Osteoblast (primary cell): ENCODE results near the gene NTM. TPM values are rescaled to one million over a fixed set of nuclear protein-coding genes. Genes with fewer than 3 reads are reported as not detected.

ENCODE experiments used
- DNase-seq: peaks from one replicate; pipeline ENCODE4 v3.0.0; 2011; ENCODE audit warnings: low spot score, mixed read lengths; ENCODE audit not compliant: insufficient read length; ENCODE audit errors: missing footprints
- H2AFZ ChIP-seq: 2 replicates; pipeline ENCODE4 v1.6.0; 2011; ENCODE audit warnings: mild to moderate bottlenecking, low read length
- H3K27ac ChIP-seq: 2 replicates; pipeline ENCODE4 v1.5.1; 2011; ENCODE audit warnings: mild to moderate bottlenecking, low read depth, low read length, moderate library complexity
- H3K27me3 ChIP-seq: 2 replicates; pipeline ENCODE4 v1.6.0; 2012; ENCODE audit warnings: mild to moderate bottlenecking, control low read depth, inconsistent platforms, low read length, moderate library complexity; ENCODE audit not compliant: insufficient read depth
- H3K36me3 ChIP-seq: 2 replicates; pipeline ENCODE4 v1.5.1; 2011; ENCODE audit warnings: mild to moderate bottlenecking, low read length, control low read depth, moderate library complexity; ENCODE audit not compliant: insufficient read depth
- H3K4me1 ChIP-seq: 2 replicates; pipeline ENCODE4 v1.5.1; 2011; ENCODE audit warnings: mild to moderate bottlenecking, low read length, control low read depth, moderate library complexity; ENCODE audit not compliant: insufficient read depth
- H3K4me2 ChIP-seq: 2 replicates; pipeline ENCODE4 v1.6.0; 2011; ENCODE audit warnings: mild to moderate bottlenecking, low read length; ENCODE audit not compliant: insufficient read depth
- H3K4me3 ChIP-seq: fragments of 200-600 bp; sonication (generic); 3 replicates; pipeline ENCODE4 v1.5.1; 2012; ENCODE audit warnings: mild to moderate bottlenecking, low read length, inconsistent platforms; ENCODE audit not compliant: insufficient read depth
- H3K79me2 ChIP-seq: 2 replicates; pipeline ENCODE4 v1.6.0; 2012; ENCODE audit warnings: mild to moderate bottlenecking, low read length, control low read depth, inconsistent platforms; ENCODE audit not compliant: insufficient read depth
- H3K9me3 ChIP-seq: 2 replicates; pipeline ENCODE4 v1.5.1; 2011; ENCODE audit warnings: low read depth, low read length, control low read depth
- H4K20me1 ChIP-seq: 2 replicates; pipeline ENCODE4 v1.6.0; 2012; ENCODE audit warnings: mild to moderate bottlenecking, low read length, control low read depth; ENCODE audit not compliant: insufficient read depth
- total RNA-seq: library from RNA; depleted of rRNA; stranded (reverse); fragments of >200 nt; gene quantifications from 2 replicates; pipeline ENCODE4 v1.2.3, GENCODE V29; 2012
- TF ChIP-seq, protein P1 (sequence below): IDR thresholded peaks from 2 replicates; pipeline ENCODE4 v1.5.1; 2011; ENCODE audit warnings: mild to moderate bottlenecking, low read depth, low read length, moderate library complexity; ENCODE audit errors: extremely low read depth

NTM gene
- total RNA-seq, 1 donor, result 48.1 TPM

GRCh38 chr11:131533149-131533548 is 162.7 kb downstream of the NTM start:
- Histone ChIP-seq H3K27ac (no peak overlapping the region), H3K36me3 (no peaks in the 10 kb centered on the region), H3K4me2 (no peak overlapping the region), H4K20me1 (no peaks in the 10 kb centered on the region), H3K27me3 (peaks cover 5% of the 10 kb centered on the region), H3K9me3 (no peaks in the 10 kb centered on the region), H3K4me3 (no peak overlapping the region), H3K79me2 (no peaks in the 10 kb centered on the region), H2AFZ (no peak overlapping the region), H3K4me1 (no peaks in the 10 kb centered on the region)
- DNase-seq, result no peak
- TF ChIP-seq, protein P1, sequence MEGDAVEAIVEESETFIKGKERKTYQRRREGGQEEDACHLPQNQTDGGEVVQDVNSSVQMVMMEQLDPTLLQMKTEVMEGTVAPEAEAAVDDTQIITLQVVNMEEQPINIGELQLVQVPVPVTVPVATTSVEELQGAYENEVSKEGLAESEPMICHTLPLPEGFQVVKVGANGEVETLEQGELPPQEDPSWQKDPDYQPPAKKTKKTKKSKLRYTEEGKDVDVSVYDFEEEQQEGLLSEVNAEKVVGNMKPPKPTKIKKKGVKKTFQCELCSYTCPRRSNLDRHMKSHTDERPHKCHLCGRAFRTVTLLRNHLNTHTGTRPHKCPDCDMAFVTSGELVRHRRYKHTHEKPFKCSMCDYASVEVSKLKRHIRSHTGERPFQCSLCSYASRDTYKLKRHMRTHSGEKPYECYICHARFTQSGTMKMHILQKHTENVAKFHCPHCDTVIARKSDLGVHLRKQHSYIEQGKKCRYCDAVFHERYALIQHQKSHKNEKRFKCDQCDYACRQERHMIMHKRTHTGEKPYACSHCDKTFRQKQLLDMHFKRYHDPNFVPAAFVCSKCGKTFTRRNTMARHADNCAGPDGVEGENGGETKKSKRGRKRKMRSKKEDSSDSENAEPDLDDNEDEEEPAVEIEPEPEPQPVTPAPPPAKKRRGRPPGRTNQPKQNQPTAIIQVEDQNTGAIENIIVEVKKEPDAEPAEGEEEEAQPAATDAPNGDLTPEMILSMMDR, result no peak

DNA sequence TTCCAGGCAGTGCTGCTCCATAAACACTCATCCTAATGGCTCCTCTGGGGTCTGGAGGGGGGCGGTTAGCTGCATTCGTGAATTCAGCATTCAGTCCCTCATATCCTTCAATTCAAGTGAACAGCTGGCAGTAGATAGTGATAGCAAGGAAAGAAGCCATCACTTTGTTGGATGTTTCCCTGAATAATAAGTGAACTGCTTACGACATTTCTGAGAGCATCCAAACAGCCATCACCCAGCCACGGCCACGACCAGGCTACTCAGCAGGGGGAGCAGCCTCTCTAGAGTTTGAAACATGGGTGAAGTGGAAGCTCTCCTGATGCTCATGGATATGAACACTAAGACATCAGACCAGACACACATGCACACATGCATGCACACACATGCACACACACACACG is 163.6 kb downstream of the NTM start:
- no peaks in the 10 kb centered on the region for H3K36me3 ChIP-seq
- H3K79me2 ChIP-seq, result no peaks in the 10 kb centered on the region
- H3K4me1 ChIP-seq, result no peaks in the 10 kb centered on the region
- TF ChIP-seq, protein P1, result no peak
- H4K20me1 ChIP-seq, result no peaks in the 10 kb centered on the region
- no peak overlapping the region for H3K27ac ChIP-seq
- no peak overlapping the region for H3K4me2 ChIP-seq
- H3K9me3 ChIP-seq, result no peaks in the 10 kb centered on the region
- no peak overlapping the region for H3K4me3 ChIP-seq
- H2AFZ ChIP-seq, result no peak overlapping the region
- no peak for DNase-seq
- peaks cover 9% of the 10 kb centered on the region for H3K27me3 ChIP-seq

DNA sequence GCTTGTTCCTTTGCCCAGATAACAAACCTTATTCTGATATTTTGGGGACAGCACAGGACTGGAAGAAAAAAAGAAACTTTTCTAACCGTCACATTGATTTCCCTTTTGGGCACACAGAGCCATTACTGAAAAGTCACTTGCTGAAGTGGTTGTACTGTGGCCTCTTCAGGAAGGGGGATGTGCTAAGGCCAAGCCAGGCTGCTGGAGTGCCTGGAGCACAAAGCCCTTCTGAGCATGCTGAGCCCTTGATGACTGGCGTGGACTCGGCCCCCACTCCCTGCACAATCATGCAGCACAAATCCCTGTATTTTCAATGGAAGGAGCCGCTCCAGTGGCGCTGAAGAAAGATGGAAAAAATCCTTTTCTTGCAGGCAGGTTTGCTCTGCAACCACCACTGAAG is 164.2 kb downstream of the NTM start:
- Histone ChIP-seq H3K27ac (no peak overlapping the region), H3K27me3 (peaks cover 9% of the 10 kb centered on the region)

GRCh38 chr11:131536159-131536558 is 165.7 kb downstream of the NTM start:
- H3K27me3 ChIP-seq, result peaks cover 9% of the 10 kb centered on the region
- no peak overlapping the region for H3K4me3 ChIP-seq
- no peaks in the 10 kb centered on the region for H3K4me1 ChIP-seq
- no peaks in the 10 kb centered on the region for H3K36me3 ChIP-seq
- H3K9me3 ChIP-seq, result no peaks in the 10 kb centered on the region
- no peak overlapping the region for H3K27ac ChIP-seq
- TF ChIP-seq, protein P1, result no peak
- no peak overlapping the region for H2AFZ ChIP-seq
- no peaks in the 10 kb centered on the region for H3K79me2 ChIP-seq
- H3K4me2 ChIP-seq, result no peak overlapping the region
- no peak for DNase-seq
- no peaks in the 10 kb centered on the region for H4K20me1 ChIP-seq

More for the DNA sequence above, 164.2 kb downstream of the NTM start:
- H3K36me3 ChIP-seq, result no peaks in the 10 kb centered on the region
- H3K4me2 ChIP-seq, result no peak overlapping the region
- H4K20me1 ChIP-seq, result no peaks in the 10 kb centered on the region
- H3K4me1 ChIP-seq, result no peaks in the 10 kb centered on the region
- H2AFZ ChIP-seq, result no peak overlapping the region
- H3K79me2 ChIP-seq, result no peaks in the 10 kb centered on the region
- no peak for DNase-seq
- TF ChIP-seq, protein P1, result no peak
- no peak overlapping the region for H3K4me3 ChIP-seq
- H3K9me3 ChIP-seq, result no peaks in the 10 kb centered on the region
